PC-9 (cell line): ENCODE measurements around the gene IL1R2. TPM values are rescaled to one million over a fixed set of nuclear protein-coding genes. Genes with fewer than 3 reads are reported as not detected.

Experiments used
- BruUV-seq: library from RNA; stranded (reverse); fragments of 400-500 nt; replicated peaks from 2 replicates; lab custom pipeline; 2021; lab: Mats Ljungman, UMichigan
- CTCF ChIA-PET: fragments of 300-600 bp; sonication (Branson Sonifier 250); formaldehyde crosslinking; loops from one replicate; lab custom pipeline; 2022; ENCODE audit warnings: antibody characterized with exemption; lab: Charles Lee
- POLR2A ChIA-PET: fragments of 300-600 bp; sonication (Branson Sonifier 250); formaldehyde crosslinking; loops from one replicate; lab custom pipeline; 2022; ENCODE audit warnings: antibody characterized with exemption; ENCODE audit not compliant: unreplicated experiment; lab: Charles Lee
- DNase-seq, 2 experiments: peaks; one replicate each; pipeline versions ENCODE4 v3.0.0 to v3.0.0-alpha.2; 2015 to 2022; ENCODE audit warnings: mixed read lengths in 1 of 2
- H2AFZ ChIP-seq: fragments of 200-600 bp; sonication (generic); 2 replicates; pipeline ENCODE4 v1.8.1; 2017; ENCODE audit warnings: antibody characterized with exemption
- H3F3A ChIP-seq: fragments of 200-600 bp; sonication (generic); 2 replicates; pipeline ENCODE4 v1.8.1; 2017; ENCODE audit warnings: antibody characterized with exemption, mild to moderate bottlenecking, low read depth; ENCODE audit not compliant: insufficient read depth
- H3K27ac ChIP-seq: fragments of 200-600 bp; sonication (generic); 2 replicates; pipeline ENCODE4 v1.6.1; 2016; ENCODE audit warnings: mixed run types
- H3K27me3 ChIP-seq: fragments of 200-600 bp; sonication (generic); 2 replicates; pipeline ENCODE4 v1.6.1; 2016; ENCODE audit warnings: low read depth, mixed run types; ENCODE audit not compliant: insufficient read depth
- H3K36me3 ChIP-seq: fragments of 200-600 bp; sonication (generic); 2 replicates; pipeline ENCODE4 v1.6.1; 2016; ENCODE audit warnings: low read depth, mixed run types
- H3K4me1 ChIP-seq: fragments of 200-600 bp; sonication (generic); replicated peaks from 2 replicates; pipeline ENCODE4 v1.6.1; 2016; ENCODE audit warnings: mixed run types; ENCODE audit not compliant: insufficient read depth
- H3K4me2 ChIP-seq: fragments of 200-600 bp; sonication (generic); 2 replicates; pipeline ENCODE4 v1.6.1; 2017; ENCODE audit warnings: mixed run types
- H3K4me3 ChIP-seq: fragments of 200-600 bp; sonication (generic); 2 replicates; pipeline ENCODE4 v1.6.1; 2016; ENCODE audit warnings: mixed run types
- H3K79me2 ChIP-seq: fragments of 200-600 bp; sonication (generic); 2 replicates; pipeline ENCODE4 v1.6.1; 2017; ENCODE audit warnings: low read depth, mixed run types
- H3K9me2 ChIP-seq: fragments of 200-600 bp; sonication (generic); 2 replicates; pipeline ENCODE4 v1.8.1; 2017; ENCODE audit warnings: mild to moderate bottlenecking; ENCODE audit not compliant: insufficient read depth
- H3K9me3 ChIP-seq: fragments of 200-600 bp; sonication (generic); 2 replicates; pipeline ENCODE4 v1.8.1; 2016; ENCODE audit warnings: low read depth; ENCODE audit not compliant: insufficient read depth
- H4K20me1 ChIP-seq: fragments of 200-600 bp; sonication (generic); 2 replicates; pipeline ENCODE4 v1.8.1; 2017; ENCODE audit not compliant: insufficient read depth
- CTCF ChIP-seq: fragments of 200-600 bp; sonication (generic); conservative IDR thresholded peaks from 2 replicates; pipeline ENCODE4 v1.6.1; 2017; ENCODE audit warnings: mixed run types, antibody characterized with exemption, mild to moderate bottlenecking, moderate library complexity
- EZH2 ChIP-seq: fragments of 200-600 bp; sonication (generic); IDR thresholded peaks from 2 replicates; pipeline ENCODE4 v1.8.0; 2017; ENCODE audit warnings: antibody characterized with exemption, low read depth
- intact Hi-C: fragments of 100-400 bp; cut with micrococcal nuclease; formaldehyde crosslinking; loops from one replicate; pipeline ENCODE4 v1.10.0; 2022; ENCODE audit not compliant: unreplicated experiment
- total RNA-seq: library from RNA; stranded (reverse); gene quantifications from 2 replicates; pipeline ENCODE4 v1.2.3, GENCODE V29; 2021

Gene IL1R2
- total RNA-seq, 1 experiment from 2014 or later, result 3.8 TPM

DNA sequence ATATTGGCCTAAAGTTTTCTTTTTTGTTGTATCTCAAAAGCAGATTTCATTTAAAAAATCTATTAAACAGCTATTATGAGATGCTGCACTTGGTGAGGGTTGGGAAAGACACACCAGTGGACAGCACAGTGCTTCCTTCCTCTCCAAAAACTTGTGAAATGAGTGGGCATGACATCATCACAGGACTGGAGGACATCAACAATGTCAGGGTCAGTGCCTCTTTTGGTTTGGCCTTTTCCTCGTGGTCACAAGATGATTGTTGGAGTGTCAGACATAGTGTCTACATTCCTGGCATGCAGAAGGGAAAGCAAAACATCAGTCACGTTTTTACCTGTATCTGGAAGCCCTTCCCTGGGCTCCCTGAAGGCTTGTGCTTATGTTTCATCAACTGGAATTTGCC is 49.6 kb downstream of the IL1R2 start:
- ChIA-PET CTCF (no interaction called here), POLR2A (no interaction called here)
- Histone ChIP-seq H3K9me3 (no peaks in the 10 kb centered on the region), H3K9me2 (no peaks in the 10 kb centered on the region), H3K36me3 (no peaks in the 10 kb centered on the region), H3K27me3 (no peaks in the 10 kb centered on the region), H4K20me1 (no peaks in the 10 kb centered on the region), H3K4me1 (no peaks in the 10 kb centered on the region), H3F3A (no peaks in the 10 kb centered on the region), H3K79me2 (no peaks in the 10 kb centered on the region), H2AFZ (no peak overlapping the region), H3K27ac (no peak overlapping the region), H3K4me2 (no peak overlapping the region), H3K4me3 (no peak overlapping the region)
- TF ChIP-seq CTCF (no peak), EZH2 (no peak)
- no TSS peak for BruUV-seq
- DNase-seq, result no peak
- intact Hi-C loops, result no loop called here

- no peaks in the 10 kb centered on the region for H3F3A ChIP-seq
- H3K36me3 ChIP-seq, result no peaks in the 10 kb centered on the region
- TF ChIP-seq EZH2 (no peak), CTCF (no peak)
- no peak overlapping the region for H3K4me3 ChIP-seq
- no peaks in the 10 kb centered on the region for H3K9me3 ChIP-seq
- no peaks in the 10 kb centered on the region for H3K4me1 ChIP-seq
- H3K79me2 ChIP-seq, result no peaks in the 10 kb centered on the region
- POLR2A ChIA-PET, result no interaction called here
- no peak overlapping the region for H3K27ac ChIP-seq
- CTCF ChIA-PET, result interaction anchor here (0.6 kb wide), 1 partner anchor 403 kb away, joined by 3 read pairs; no protein-coding TSS in a partner anchor
- no peak for DNase-seq
- H2AFZ ChIP-seq, result no peak overlapping the region
- no peaks in the 10 kb centered on the region for H3K27me3 ChIP-seq
- intact Hi-C loops, result no loop called here
- H3K9me2 ChIP-seq, result no peaks in the 10 kb centered on the region
- no peak overlapping the region for H3K4me2 ChIP-seq
- H4K20me1 ChIP-seq, result no peaks in the 10 kb centered on the region
- BruUV-seq, result no TSS peak
Observed at GRCh38 chr2:102042196-102043081, 50.7 kb downstream of the IL1R2 start.

GRCh38 chr2:102043560-102043959 is 51.8 kb downstream of the IL1R2 start:
- no peaks in the 10 kb centered on the region for H3K4me1 ChIP-seq
- H3K4me3 ChIP-seq, result no peak overlapping the region
- intact Hi-C loops, result no loop called here
- no peak overlapping the region for H3K27ac ChIP-seq
- no peak overlapping the region for H2AFZ ChIP-seq
- no TSS peak for BruUV-seq
- H3K27me3 ChIP-seq, result no peaks in the 10 kb centered on the region
- ChIA-PET CTCF (no interaction called here), POLR2A (no interaction called here)
- no peaks in the 10 kb centered on the region for H4K20me1 ChIP-seq
- H3K36me3 ChIP-seq, result no peaks in the 10 kb centered on the region
- no peak overlapping the region for H3K4me2 ChIP-seq
- H3K9me2 ChIP-seq, result no peaks in the 10 kb centered on the region
- H3K9me3 ChIP-seq, result no peaks in the 10 kb centered on the region
- H3F3A ChIP-seq, result no peaks in the 10 kb centered on the region
- no peaks in the 10 kb centered on the region for H3K79me2 ChIP-seq
- TF ChIP-seq CTCF (no peak), EZH2 (no peak)
- DNase-seq, result no peak
